SH-SY5Y (cell line): ENCODE measurements around the gene SUSD1.

Experiments used
- GATA2 ChIP-seq: IDR thresholded peaks from 2 replicates; pipeline ENCODE4 v1.6.1; 2011; ENCODE audit warnings: mild to moderate bottlenecking, low read depth, low read length
- GATA3 ChIP-seq: IDR thresholded peaks from 2 replicates; pipeline ENCODE4 v1.6.1; 2011; ENCODE audit warnings: low read depth, mild to moderate bottlenecking, low read length, moderate library complexity

- TF ChIP-seq GATA2 (no peak), GATA3 (no peak)
Observed at GRCh38 chr9:112184946-112185345, 9.8 kb upstream of the SUSD1 start.
